ENCODE data around the gene SRM.
"Not testable (repeated sequence)": the region's sequence is repeated elsewhere in the genome, so short reads cannot be mapped to it uniquely, and the experiment has no call there.

SRM gene

DNA sequence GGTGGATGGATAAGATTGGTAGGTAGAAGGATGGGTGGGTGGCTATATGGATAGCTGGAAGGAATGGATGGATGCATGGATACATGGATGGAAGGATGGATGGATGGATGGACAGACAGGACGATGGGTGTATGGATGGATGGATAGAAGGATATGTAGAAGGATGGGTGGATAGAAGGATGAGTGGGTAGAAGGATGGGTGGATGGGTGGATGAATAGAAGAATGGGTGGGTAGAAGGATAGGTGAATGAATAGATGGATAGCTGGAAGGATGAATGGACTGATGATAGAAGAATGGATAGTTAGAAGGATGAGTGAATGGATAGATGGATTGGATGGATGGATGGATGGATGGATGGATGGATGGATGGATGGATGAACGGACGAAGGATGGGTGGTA, 17.8 kb downstream of the SRM start:
- DNase-seq (ENCODE audit: low spot score), result no peak
- TF ChIP-seq, protein P1, sequence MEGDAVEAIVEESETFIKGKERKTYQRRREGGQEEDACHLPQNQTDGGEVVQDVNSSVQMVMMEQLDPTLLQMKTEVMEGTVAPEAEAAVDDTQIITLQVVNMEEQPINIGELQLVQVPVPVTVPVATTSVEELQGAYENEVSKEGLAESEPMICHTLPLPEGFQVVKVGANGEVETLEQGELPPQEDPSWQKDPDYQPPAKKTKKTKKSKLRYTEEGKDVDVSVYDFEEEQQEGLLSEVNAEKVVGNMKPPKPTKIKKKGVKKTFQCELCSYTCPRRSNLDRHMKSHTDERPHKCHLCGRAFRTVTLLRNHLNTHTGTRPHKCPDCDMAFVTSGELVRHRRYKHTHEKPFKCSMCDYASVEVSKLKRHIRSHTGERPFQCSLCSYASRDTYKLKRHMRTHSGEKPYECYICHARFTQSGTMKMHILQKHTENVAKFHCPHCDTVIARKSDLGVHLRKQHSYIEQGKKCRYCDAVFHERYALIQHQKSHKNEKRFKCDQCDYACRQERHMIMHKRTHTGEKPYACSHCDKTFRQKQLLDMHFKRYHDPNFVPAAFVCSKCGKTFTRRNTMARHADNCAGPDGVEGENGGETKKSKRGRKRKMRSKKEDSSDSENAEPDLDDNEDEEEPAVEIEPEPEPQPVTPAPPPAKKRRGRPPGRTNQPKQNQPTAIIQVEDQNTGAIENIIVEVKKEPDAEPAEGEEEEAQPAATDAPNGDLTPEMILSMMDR (IDR thresholded peaks at IDR 0.05; ENCODE audit: extremely low read depth, missing control alignments), result no peak

DNA sequence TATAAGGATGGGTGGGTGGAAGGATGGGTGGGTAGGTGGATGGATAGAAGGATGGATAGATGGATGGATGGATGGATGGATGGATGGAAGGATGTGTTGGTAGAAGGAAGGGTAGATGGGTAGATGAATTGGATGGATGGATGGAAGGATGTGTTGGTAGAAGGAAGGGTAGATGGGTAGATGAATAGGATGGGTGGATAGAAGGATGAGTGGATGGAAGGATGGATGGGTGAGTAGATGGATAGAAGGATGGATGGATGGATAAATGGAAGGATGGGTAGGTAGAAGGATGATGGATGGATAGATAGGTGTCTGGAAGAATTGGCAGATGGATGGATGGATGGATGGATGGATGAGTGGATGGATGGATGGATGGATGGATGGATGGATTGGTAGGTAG, 18.8 kb downstream of the SRM start:
- no peak for DNase-seq (ENCODE audit: low spot score)
- TF ChIP-seq, protein P1 (IDR thresholded peaks at IDR 0.05; ENCODE audit: extremely low read depth, missing control alignments), result no peak

DNA sequence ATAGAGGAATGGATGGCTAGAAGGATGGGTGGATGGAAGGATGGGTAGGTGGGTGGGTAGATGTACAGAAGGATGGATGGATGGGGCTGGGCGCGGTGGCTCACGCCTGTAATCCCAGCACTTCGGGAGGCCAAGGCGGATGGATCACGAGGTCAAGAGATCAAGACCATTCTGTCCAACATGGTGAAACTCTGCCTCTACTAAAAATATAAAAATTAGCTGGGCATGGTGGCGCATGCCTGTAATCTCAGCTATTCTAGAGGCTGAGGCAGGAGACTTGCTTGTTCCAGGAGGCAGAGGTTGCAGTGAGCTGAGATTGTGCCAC, 19.8 kb downstream of the SRM start:
- DNase-seq (ENCODE audit: low spot score), result not testable (repeated sequence)

DNA sequence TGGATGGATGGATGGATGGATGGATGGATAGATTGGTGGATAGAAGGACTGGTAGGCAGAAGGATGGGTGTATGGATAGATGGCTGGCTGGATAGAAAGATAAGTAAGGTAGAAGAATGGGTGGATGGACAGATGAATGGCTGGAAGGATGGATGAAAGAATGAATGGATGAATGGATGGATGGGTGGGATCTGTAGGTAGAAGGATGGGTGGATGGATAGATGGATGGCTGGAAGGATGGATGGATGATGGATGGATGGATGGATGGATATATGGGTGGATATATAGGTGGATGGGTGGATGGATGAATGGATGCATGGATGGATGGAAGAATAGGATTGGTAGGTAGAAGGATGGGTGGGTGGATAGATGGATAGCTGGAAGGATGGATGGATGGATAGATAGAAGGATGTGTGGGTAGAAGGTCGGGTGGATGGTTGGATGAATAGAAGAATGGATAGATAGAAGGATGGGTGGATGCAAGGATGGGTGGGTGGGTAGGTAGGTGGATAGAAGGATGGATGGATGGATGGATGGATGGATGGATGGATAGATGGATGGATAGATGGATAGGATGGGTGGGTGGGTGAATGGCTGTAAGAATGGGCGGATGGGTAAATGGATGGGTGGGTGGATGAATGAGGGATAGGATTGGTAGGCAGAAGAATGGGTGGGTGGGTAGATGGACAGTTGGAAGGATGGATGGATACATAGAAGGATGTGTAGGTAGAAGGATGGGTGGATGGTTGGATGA, 20.3 kb downstream of the SRM start:
- TF ChIP-seq, protein P1 (IDR thresholded peaks at IDR 0.05; ENCODE audit: extremely low read depth, missing control alignments), result no peak
- no peak for DNase-seq (ENCODE audit: low spot score)

DNA sequence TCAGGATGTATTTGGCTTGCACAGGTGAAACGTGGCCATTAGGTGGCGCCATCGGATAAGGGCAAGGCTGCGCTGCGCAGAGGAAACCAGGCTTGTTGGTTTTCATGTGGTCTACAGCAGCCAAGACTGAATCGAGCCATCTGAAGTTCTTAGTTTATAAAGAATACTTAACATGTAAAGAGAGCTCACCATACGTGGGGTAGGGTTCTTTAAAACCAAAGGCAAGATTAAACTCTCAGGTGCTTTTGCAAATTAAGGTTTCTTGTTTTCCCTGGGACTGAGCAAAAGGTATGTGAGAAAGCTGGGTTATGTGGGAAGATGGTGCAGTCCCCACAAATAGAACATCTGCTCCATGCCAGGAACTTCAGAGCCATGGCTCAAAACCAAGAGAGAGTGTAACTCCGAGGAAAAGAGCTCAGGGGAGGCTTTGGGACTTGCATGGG, 22.1 kb downstream of the SRM start:
- TF ChIP-seq, protein P1 (IDR thresholded peaks at IDR 0.05; ENCODE audit: extremely low read depth, missing control alignments), result peak; percentile 97
- DNase-seq (ENCODE audit: low spot score), result peak; percentile 87

DNA sequence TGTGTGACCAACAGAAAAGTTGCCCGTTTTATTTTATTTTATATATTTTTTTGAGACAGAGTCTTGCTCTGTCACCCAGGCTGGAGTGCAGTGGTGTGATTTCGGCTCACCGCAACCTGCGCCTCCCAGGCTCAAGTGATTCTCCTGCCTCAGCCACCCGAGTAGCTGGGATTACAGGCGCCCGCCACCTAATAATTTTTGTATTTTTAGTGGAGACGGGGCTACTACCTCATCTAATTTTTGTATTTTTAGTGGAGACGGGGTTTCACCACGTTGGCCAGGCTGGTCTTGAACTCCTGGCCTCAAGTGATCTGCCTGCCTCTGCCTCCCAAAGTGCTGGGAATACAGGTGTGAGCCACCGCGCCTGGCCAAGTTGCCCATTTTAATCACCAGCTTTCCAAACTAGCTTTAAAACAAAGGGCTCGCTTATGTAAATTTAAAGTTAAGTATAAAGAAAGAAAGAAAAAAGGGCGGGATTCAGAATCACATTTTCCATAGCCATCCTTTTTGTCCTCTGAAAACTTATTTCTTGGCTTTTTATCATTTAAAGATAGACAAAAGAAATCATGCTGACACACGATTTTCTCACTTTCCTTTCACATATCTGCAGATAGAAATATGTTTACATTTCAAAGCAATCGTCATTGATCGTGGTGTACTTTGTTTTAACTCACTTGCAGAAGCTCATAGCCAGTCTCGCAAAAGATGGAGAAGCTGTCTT, 22.6 kb downstream of the SRM start:
- not testable (repeated sequence) for DNase-seq (ENCODE audit: low spot score)

DNA sequence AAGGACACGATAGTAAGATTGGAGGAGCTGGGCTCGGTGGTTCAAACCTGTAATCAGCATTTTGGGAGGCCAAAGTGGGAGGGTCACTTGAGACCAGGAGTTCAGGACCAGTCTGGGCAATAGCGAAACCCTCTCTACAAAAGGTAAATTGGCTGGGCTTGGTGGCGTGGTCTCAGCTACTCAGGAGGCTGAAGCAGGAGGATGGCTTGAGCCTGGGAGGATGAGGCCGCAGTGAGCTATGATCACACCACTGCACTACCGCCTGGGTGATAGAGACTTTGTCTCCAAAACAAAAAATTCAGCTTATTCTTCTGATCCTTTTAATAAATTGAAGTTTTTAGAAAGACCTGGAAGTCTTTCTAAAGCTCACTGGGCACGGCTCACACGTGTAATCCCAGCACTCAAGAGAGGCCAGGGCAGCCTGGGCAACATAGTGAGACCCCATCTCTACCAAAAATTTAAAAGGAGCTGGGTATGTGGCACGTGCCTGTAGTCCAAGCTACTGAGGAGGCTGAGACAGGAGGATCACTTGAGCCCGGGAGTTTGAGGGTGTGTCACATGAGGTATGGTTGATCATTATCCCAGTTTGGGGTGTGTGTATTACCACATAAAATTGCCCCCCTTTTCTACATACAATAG, 28.1 kb downstream of the SRM start:
- TF ChIP-seq, protein P1 (IDR thresholded peaks at IDR 0.05; ENCODE audit: extremely low read depth, missing control alignments), result no peak
- DNase-seq (ENCODE audit: low spot score), result no peak

DNA sequence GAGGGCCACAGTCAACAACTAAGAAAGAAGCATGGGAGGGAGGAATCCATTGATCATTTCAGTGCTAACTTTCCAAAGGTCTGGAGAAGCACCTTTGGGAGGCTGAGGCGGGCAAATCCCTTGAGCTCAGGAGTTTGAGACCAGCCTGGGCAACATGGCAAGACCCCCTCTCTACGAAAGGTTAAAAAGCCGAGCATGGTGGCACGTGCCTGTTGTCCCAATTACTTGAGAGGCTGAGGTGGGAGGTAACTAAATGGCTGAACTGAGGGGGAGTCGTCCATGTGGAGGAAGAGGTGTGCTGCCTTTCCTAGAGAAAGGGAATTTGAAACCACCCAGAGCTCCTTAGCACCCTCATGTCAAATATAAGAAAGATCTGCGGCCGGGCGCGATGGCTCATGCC, 29.0 kb downstream of the SRM start:
- TF ChIP-seq, protein P1 (IDR thresholded peaks at IDR 0.05; ENCODE audit: extremely low read depth, missing control alignments), result no peak
- no peak for DNase-seq (ENCODE audit: low spot score)

Data from GM20000 (cell line).